SKM-1 treated with dmso at 0.1 percent for 144 hours (cell line): Measurements from ENCODE around the gene ZCCHC2.

Experiments used
- DNase-seq: peaks from one replicate; lab custom pipeline; 2025; ENCODE audit not compliant: unreplicated experiment; lab: John Stamatoyannopoulos, UW

ZCCHC2 gene

GRCh38 chr18:62509779-62510178, 13.0 kb upstream of the ZCCHC2 start:
- no peak for DNase-seq

GRCh38 chr18:62510789-62511188, 12.0 kb upstream of the ZCCHC2 start:
- DNase-seq = no peak

GRCh38 chr18:62512532-62512931, 10.3 kb upstream of the ZCCHC2 start:
- DNase-seq = no peak

GRCh38 chr18:62512996-62513395, 9.8 kb upstream of the ZCCHC2 start:
- no peak for DNase-seq

- no peak for DNase-seq
These were observed 8.3 kb upstream of the ZCCHC2 start for GRCh38 chr18:62514570-62514969.

- DNase-seq = no peak
These were observed 6.6 kb upstream of the ZCCHC2 start for GRCh38 chr18:62516242-62516641.

- no peak for DNase-seq
These were observed 4.1 kb upstream of the ZCCHC2 start for GRCh38 chr18:62518460-62519375.

GRCh38 chr18:62519684-62520083, 3.1 kb upstream of the ZCCHC2 start:
- no peak for DNase-seq

- DNase-seq = no peak
These were observed 1.7 kb upstream of the ZCCHC2 start for GRCh38 chr18:62521082-62521481.

- DNase-seq = peak; percentile 32
These were observed 1.2 kb upstream of the ZCCHC2 start for GRCh38 chr18:62521593-62521992.

- no peak for DNase-seq
These were observed 684 bp upstream of the ZCCHC2 start for GRCh38 chr18:62522178-62522503.

GRCh38 chr18:62523255-62523588, 397 bp downstream of the ZCCHC2 start:
- no peak for DNase-seq

- DNase-seq = peak; percentile 4
These were observed 1.0 kb downstream of the ZCCHC2 start for GRCh38 chr18:62523631-62524439.

- peak; percentile 17 for DNase-seq
These were observed 1.8 kb downstream of the ZCCHC2 start for GRCh38 chr18:62524440-62525200.

GRCh38 chr18:62525608-62526007, 2.8 kb downstream of the ZCCHC2 start:
- no peak for DNase-seq

GRCh38 chr18:62526098-62527025, 3.5 kb downstream of the ZCCHC2 start:
- peak; percentile 85 for DNase-seq

GRCh38 chr18:62529597-62529996, 6.8 kb downstream of the ZCCHC2 start:
- no peak for DNase-seq

GRCh38 chr18:62531078-62531477, 8.3 kb downstream of the ZCCHC2 start:
- DNase-seq = no peak

GRCh38 chr18:62531931-62532330, 9.1 kb downstream of the ZCCHC2 start:
- no peak for DNase-seq

- DNase-seq = no peak
These were observed 13.2 kb downstream of the ZCCHC2 start for GRCh38 chr18:62536005-62536404.
